ENCODE measurements around the gene COX6B1.
"Not testable (repeated sequence)": the region's sequence is repeated elsewhere in the genome, so short reads cannot be mapped to it uniquely, and the experiment has no call there.

The COX6B1 gene

GRCh38 chr19:35669974-35670373 lies 21.9 kb downstream of the COX6B1 start:
- no peaks in the 10 kb centered on the region for H3K9me3 Mint-ChIP-seq
- peaks cover 9% of the 10 kb centered on the region for H3K4me1 Mint-ChIP-seq (ENCODE audit: low read depth)
- H3K4me3 Mint-ChIP-seq: no peak overlapping the region
- no peaks in the 10 kb centered on the region for H3K36me3 Mint-ChIP-seq (ENCODE audit: low read depth)
- H3K27me3 Mint-ChIP-seq: peaks cover 35% of the 10 kb centered on the region
- no peak overlapping the region for H3K27ac Mint-ChIP-seq

DNA sequence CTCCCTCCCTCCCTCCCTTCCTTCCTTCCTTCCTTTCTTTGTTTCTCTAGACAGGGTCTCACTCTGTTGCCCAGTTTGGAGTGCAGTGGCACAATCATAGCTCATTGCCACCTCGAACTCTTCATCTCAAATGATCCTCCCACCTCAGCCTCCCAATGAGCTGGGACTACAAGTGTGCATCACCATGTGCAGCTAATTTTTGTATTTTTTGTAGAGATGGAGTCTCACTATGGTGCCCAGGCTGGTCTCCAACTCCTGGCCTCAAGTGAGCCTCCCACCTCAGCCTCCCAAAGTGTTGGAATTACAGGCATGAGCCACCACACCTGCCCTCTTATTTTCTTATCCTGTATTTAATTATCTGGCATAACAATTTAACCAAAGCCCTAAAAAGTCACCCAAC lies 22.6 kb downstream of the COX6B1 start:
- Mint-ChIP-seq H3K27ac (no peak overlapping the region), H3K4me3 (no peak overlapping the region), H3K9me3 (no peaks in the 10 kb centered on the region), H3K36me3 (ENCODE audit: low read depth) (no peaks in the 10 kb centered on the region), H3K4me1 (ENCODE audit: low read depth) (peaks cover 9% of the 10 kb centered on the region), H3K27me3 (peaks cover 35% of the 10 kb centered on the region)

GRCh38 chr19:35671818-35672217 lies 23.7 kb downstream of the COX6B1 start:
- Mint-ChIP-seq H3K27ac (no peak overlapping the region), H3K27me3 (peaks cover 39% of the 10 kb centered on the region), H3K9me3 (no peaks in the 10 kb centered on the region), H3K4me1 (ENCODE audit: low read depth) (peaks cover 9% of the 10 kb centered on the region), H3K4me3 (no peak overlapping the region), H3K36me3 (ENCODE audit: low read depth) (no peaks in the 10 kb centered on the region)

- H3K4me1 Mint-ChIP-seq (ENCODE audit: low read depth): peaks cover 9% of the 10 kb centered on the region
These were observed 25.1 kb downstream of the COX6B1 start for GRCh38 chr19:35673121-35673804.

GRCh38 chr19:35675589-35676140 lies 27.5 kb downstream of the COX6B1 start:
- H3K36me3 Mint-ChIP-seq (ENCODE audit: low read depth): no peaks in the 10 kb centered on the region
- H3K27me3 Mint-ChIP-seq: peaks cover 29% of the 10 kb centered on the region

More at GRCh38 chr19:35673121-35673804, 25.1 kb downstream of the COX6B1 start:
- Mint-ChIP-seq H3K36me3 (ENCODE audit: low read depth) (no peaks in the 10 kb centered on the region), H3K27ac (peak overlapping the region; percentile 52), H3K9me3 (no peaks in the 10 kb centered on the region), H3K27me3 (peaks cover 42% of the 10 kb centered on the region), H3K4me3 (peak overlapping the region; percentile 65)

DNA sequence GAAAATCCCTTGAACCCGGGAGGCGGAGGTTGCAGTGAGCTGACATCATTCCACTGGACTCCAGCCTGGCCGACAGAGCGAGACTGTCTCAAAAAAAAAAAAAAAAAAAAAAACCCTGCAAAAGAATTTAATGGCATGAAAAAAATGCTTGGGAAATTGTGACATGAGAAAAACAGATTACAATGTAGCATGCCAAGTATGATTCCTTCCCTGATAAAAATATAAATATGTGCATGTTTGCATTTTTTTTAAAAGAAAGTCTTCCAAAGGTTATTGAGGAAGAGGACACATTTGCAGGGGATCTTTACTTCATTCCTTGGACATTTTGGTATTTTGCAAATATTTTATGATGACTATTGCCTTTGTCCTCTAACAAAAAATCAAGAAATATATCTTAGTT lies 41.7 kb downstream of the COX6B1 start:
- Mint-ChIP-seq H3K27me3 (no peaks in the 10 kb centered on the region), H3K36me3 (ENCODE audit: low read depth) (no peaks in the 10 kb centered on the region), H3K4me3 (no peak overlapping the region), H3K9me3 (no peaks in the 10 kb centered on the region), H3K27ac (no peak overlapping the region), H3K4me1 (ENCODE audit: low read depth) (peaks cover 8% of the 10 kb centered on the region)

More at GRCh38 chr19:35675589-35676140, 27.5 kb downstream of the COX6B1 start:
- Mint-ChIP-seq H3K27ac (no peak overlapping the region), H3K4me3 (no peak overlapping the region), H3K9me3 (no peaks in the 10 kb centered on the region), H3K4me1 (ENCODE audit: low read depth) (peaks cover 9% of the 10 kb centered on the region)

DNA sequence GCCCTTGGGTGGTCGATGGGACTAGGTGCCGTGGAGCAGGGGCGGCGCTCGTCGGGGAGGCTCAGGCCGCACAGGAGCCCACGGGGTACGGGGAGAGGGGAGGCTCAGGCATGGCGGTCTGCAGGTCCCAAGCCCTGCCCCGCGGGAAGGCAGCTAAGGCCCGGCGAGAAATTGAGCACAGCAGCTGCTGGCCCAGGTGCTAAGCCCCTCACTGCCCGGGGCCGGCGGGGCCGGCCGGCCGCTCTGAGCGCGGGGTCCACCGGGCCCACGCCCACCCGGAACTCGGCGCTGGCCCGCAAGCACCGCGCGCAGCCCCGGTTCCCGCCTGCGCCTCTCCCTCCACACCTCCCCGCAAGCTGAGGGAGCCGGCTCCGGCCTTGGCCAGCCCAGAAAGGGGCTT lies 43.0 kb downstream of the COX6B1 start:
- not testable (repeated sequence) for H3K9me3 Mint-ChIP-seq; H3K36me3 Mint-ChIP-seq (ENCODE audit: low read depth); H3K4me1 Mint-ChIP-seq (ENCODE audit: low read depth); H3K4me3 Mint-ChIP-seq; H3K27me3 Mint-ChIP-seq; H3K27ac Mint-ChIP-seq

DNA sequence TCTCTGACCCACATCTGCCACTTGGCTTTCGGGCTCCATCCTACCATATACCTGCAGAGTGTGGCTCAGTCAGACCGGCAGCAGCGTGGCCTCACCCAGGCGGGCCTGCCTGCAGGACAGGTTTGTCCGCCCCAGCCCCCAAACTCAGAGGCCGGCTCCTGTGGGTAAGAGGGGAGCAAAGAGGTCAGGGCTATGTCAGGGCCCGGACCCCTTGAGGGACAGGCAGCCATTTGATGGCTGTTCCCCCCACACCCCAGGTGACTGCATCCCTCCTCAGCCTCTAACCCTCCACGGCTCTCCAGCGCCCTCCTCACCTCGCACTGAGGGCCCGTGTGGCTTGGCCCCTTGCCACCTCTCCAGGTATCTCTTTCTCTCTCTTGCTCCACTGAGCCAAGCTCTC lies 43.9 kb downstream of the COX6B1 start:
- peaks cover 18% of the 10 kb centered on the region for H3K4me1 Mint-ChIP-seq (ENCODE audit: low read depth)
- H3K36me3 Mint-ChIP-seq (ENCODE audit: low read depth): no peaks in the 10 kb centered on the region
- no peaks in the 10 kb centered on the region for H3K9me3 Mint-ChIP-seq
- H3K27ac Mint-ChIP-seq: no peak overlapping the region
- no peak overlapping the region for H3K4me3 Mint-ChIP-seq
- H3K27me3 Mint-ChIP-seq: no peaks in the 10 kb centered on the region

DNA sequence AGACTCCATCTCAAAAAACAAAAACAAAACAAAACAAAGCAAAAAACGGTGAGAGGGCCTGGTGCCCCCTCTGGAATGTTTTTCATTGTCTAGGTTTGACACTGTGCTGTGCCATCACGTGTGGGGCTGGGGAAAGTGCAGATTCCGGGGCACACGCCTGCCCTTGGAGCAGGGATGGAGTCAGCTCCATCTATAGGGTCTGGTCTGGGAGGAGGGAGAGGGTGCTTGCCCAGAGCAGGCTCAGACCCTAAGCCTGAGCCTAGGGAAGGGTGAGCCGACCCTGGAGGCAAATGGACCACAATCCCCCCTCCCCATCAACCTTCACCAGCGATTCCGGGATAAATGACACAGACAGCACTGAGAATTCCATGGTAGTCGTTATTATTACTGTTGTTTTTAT lies 45.3 kb downstream of the COX6B1 start:
- Mint-ChIP-seq H3K4me1 (ENCODE audit: low read depth) (peaks cover 25% of the 10 kb centered on the region), H3K27ac (no peak overlapping the region), H3K27me3 (no peaks in the 10 kb centered on the region), H3K4me3 (no peak overlapping the region), H3K36me3 (ENCODE audit: low read depth) (no peaks in the 10 kb centered on the region), H3K9me3 (no peaks in the 10 kb centered on the region)

GRCh38 chr19:35693835-35694599 lies 45.9 kb downstream of the COX6B1 start:
- H3K27me3 Mint-ChIP-seq: no peaks in the 10 kb centered on the region
- no peak overlapping the region for H3K4me3 Mint-ChIP-seq
- H3K27ac Mint-ChIP-seq: no peak overlapping the region
- H3K4me1 Mint-ChIP-seq (ENCODE audit: low read depth): peaks cover 25% of the 10 kb centered on the region
- no peaks in the 10 kb centered on the region for H3K9me3 Mint-ChIP-seq
- H3K36me3 Mint-ChIP-seq (ENCODE audit: low read depth): no peaks in the 10 kb centered on the region

DNA sequence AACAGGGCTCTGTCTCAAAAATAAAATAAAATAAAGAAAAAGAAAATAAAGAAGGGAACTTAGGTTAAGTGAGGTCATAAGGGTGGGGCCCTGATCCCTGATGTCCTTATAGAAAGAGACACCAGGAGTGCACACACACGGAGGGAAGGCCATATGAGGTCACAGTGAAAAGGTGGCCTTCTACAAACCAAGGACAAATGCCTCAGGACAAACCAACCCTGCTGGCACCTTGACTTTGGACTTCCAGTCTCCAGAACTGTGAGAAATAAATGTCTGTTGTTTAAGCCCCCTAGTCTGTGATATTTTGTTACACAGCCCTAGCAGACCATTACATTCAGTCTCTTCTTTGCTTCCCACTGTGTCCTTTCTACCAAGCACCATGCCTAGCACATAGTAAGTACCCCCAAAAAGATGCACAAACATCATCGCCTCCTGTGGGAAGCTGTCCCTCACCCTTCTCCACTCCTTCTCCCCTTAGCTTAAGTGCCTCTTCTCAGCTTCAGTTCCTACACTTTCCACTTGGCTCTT lies 47.8 kb downstream of the COX6B1 start:
- Mint-ChIP-seq H3K4me1 (ENCODE audit: low read depth) (peaks cover 31% of the 10 kb centered on the region), H3K27me3 (no peaks in the 10 kb centered on the region), H3K9me3 (no peaks in the 10 kb centered on the region), H3K27ac (peak overlapping the region; percentile 0), H3K4me3 (no peak overlapping the region), H3K36me3 (ENCODE audit: low read depth) (no peaks in the 10 kb centered on the region)

DNA sequence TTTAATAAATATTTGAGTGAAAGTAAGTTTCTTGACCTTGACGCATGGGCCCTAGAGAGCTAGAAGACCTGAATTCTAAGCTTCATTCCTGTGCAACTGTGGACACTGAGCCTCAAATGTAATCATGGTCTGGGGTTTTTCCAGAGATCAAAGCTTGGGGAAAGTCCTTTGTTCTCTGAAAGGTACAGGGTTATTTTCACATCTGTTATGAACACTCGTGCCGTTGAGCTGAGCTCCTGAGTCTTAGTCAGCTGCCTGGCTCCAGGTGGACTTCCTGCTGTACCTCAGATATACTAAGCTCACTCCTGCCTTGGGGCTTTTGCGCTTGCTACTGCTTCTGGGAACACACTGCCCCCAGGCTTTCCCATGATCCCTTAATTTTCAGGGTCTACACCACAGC lies 48.7 kb downstream of the COX6B1 start:
- Mint-ChIP-seq H3K27ac (peak overlapping the region; percentile 55), H3K4me3 (no peak overlapping the region), H3K27me3 (no peaks in the 10 kb centered on the region), H3K9me3 (no peaks in the 10 kb centered on the region), H3K4me1 (ENCODE audit: low read depth) (peaks cover 31% of the 10 kb centered on the region), H3K36me3 (ENCODE audit: low read depth) (no peaks in the 10 kb centered on the region)

DNA sequence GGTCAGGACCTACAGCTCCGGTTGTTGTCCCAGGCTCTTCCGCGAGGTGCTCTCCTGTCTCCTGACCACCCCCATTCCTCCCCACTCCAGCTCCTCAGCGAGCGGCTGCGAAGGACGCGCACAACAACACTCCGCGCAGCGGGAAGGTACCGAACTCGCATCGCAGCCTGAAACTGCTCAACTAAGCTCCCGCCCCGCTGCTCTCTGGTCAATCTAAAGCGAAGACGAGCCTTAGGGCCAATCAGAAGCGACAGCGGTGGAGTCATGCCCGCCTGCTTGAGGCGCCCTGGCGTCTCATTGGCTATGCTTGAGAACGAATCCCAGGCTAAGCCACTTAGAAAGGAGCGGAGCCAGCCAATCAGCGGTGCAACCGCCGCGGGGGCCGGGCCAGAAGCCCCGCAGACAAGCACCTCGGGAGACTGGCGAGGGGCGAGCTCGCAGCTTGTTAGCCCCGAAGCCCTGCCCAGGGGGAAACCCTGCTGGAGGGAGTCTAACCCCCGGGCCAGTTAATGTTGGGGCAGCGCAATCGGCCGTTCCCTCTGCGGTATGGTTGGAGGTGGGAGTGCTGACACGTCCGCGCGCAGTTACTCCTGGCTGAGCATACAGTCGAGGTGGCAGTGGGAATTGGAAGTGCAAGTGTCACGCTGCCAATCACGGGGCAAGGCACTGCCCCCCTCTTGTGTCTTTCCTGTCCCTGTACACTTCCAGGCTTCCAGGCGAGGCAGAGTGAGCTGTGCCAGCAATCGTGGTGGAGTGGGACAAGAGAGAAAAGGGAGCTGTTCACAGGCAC lies 54.3 kb downstream of the COX6B1 start:
- Mint-ChIP-seq H3K9me3 (no peaks in the 10 kb centered on the region), H3K27me3 (no peaks in the 10 kb centered on the region), H3K4me1 (ENCODE audit: low read depth) (peaks cover 17% of the 10 kb centered on the region), H3K27ac (peak overlapping the region; percentile 94), H3K4me3 (peak overlapping the region; percentile 96), H3K36me3 (ENCODE audit: low read depth) (no peaks in the 10 kb centered on the region)

GRCh38 chr19:35703343-35703742 lies 55.2 kb downstream of the COX6B1 start:
- Mint-ChIP-seq H3K36me3 (ENCODE audit: low read depth) (no peaks in the 10 kb centered on the region), H3K9me3 (no peaks in the 10 kb centered on the region), H3K27me3 (no peaks in the 10 kb centered on the region), H3K4me3 (no peak overlapping the region), H3K27ac (no peak overlapping the region), H3K4me1 (ENCODE audit: low read depth) (peaks cover 18% of the 10 kb centered on the region)

DNA sequence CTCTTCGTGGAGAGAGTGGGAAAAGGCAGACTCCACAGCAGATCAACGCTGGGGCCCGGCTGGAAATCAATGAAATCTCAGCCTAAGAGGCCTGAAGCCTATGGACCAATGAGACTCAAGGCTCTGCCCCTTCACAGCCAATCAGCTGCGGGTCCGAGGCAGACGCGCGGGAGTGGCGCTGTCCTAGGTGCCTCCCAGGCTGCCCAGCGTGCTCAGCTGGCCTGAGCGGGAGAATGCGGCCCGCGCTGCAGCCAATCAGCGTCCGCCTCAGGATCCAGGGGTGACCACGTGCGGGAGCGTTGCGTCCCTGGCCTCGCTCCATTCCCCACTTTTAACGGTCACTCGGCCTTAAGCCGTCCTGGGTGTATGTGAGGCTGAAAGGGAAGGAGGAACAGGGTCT lies 56.1 kb downstream of the COX6B1 start, which contains the start of gene ZBTB32:
Gene ZBTB32, plus strand, starts transcription at position 341 of the 400 bp plus-strand sequence. CDS start 10,069 bp downstream, outside the sequence.
- no peaks in the 10 kb centered on the region for H3K9me3 Mint-ChIP-seq
- no peaks in the 10 kb centered on the region for H3K36me3 Mint-ChIP-seq (ENCODE audit: low read depth)
- peaks cover 24% of the 10 kb centered on the region for H3K4me1 Mint-ChIP-seq (ENCODE audit: low read depth)
- no peaks in the 10 kb centered on the region for H3K27me3 Mint-ChIP-seq
- no peak within 1 kb of the TSS for H3K4me3 Mint-ChIP-seq
- H3K27ac Mint-ChIP-seq: no peak within 1 kb of the TSS
